SK-N-SH treated with all-trans-retinoic acid at 6 μM for 48 hours (cell line): ENCODE data around the gene OR2AK2.

Experiments used
- ARNTL ChIP-seq: fragments of 450-650 bp; formaldehyde crosslinking; IDR thresholded peaks from 2 replicates; pipeline ENCODE4 v1.5.0; 2020; ENCODE audit warnings: low read depth, mild to moderate bottlenecking, moderate library complexity, borderline replicate concordance
- CSRNP3 ChIP-seq: fragments of 250-450 bp; sonication (Bioruptor Pico); IDR thresholded peaks from 2 replicates; pipeline ENCODE4 v1.5.1; 2021; ENCODE audit warnings: mild to moderate bottlenecking, moderate library complexity
- ESRRG ChIP-seq: fragments of 250-450 bp; sonication (Bioruptor Pico); IDR thresholded peaks from 2 replicates; pipeline ENCODE4 v1.6.1; 2021; ENCODE audit warnings: mild to moderate bottlenecking
- GLIS3 ChIP-seq: fragments of 250-450 bp; sonication (Bioruptor Pico); IDR thresholded peaks from 2 replicates; pipeline ENCODE4 v1.5.0; 2020; ENCODE audit warnings: mild to moderate bottlenecking, moderate library complexity
- TSHZ2 ChIP-seq: fragments of 250-450 bp; sonication (Bioruptor Pico); IDR thresholded peaks from 2 replicates; pipeline ENCODE4 v1.5.0; 2020; ENCODE audit warnings: mild to moderate bottlenecking, moderate library complexity

GRCh38 chr1:247964933-247965332 lies at the start of gene OR2AK2:
- TF ChIP-seq ARNTL (CRISPR knock-in tag) (no peak), TSHZ2 (CRISPR knock-in tag) (no peak), GLIS3 (no peak), CSRNP3 (CRISPR knock-in tag) (no peak), ESRRG (no peak)
